ENCODE data around the gene REXO4. TPM values are rescaled to one million over a fixed set of nuclear protein-coding genes. Genes with fewer than 3 reads are reported as not detected.

REXO4 gene
- total and polyA plus RNA-seq, 11 donors, result 9.6 to 30.6 (median 13.7) TPM

DNA sequence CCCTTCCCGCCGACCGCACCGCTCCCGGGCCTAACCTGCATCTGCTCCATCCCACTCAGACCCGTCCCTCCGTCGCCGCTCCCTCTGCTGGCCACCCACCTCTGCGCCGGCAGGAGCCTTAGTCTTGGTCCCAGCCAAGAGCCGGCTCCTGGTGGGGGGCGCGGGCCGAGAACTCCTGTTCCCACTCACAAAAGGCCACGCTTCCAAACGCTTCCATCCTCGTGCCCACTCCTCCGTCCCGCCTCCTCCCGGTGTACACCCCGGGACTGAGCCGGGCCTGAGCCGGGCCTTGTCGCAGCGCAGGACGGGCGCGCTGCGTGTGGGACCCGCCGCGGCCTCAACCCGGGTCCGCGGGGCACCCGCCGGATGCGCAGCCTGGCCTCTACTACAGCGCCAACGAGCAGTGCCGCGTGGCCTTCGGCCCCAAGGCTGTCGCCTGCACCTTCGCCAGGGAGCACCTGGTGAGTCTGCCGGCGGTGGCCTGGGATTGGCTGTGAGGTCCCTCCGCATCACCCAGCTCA is 11.9 kb upstream of the REXO4 start:
- no peak for TF ChIP-seq POLR2A (IDR thresholded peaks at IDR 0.05)
- TF ChIP-seq, protein P1, sequence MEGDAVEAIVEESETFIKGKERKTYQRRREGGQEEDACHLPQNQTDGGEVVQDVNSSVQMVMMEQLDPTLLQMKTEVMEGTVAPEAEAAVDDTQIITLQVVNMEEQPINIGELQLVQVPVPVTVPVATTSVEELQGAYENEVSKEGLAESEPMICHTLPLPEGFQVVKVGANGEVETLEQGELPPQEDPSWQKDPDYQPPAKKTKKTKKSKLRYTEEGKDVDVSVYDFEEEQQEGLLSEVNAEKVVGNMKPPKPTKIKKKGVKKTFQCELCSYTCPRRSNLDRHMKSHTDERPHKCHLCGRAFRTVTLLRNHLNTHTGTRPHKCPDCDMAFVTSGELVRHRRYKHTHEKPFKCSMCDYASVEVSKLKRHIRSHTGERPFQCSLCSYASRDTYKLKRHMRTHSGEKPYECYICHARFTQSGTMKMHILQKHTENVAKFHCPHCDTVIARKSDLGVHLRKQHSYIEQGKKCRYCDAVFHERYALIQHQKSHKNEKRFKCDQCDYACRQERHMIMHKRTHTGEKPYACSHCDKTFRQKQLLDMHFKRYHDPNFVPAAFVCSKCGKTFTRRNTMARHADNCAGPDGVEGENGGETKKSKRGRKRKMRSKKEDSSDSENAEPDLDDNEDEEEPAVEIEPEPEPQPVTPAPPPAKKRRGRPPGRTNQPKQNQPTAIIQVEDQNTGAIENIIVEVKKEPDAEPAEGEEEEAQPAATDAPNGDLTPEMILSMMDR (IDR thresholded peaks at IDR 0.05), result peak in 9 of 12 donors; percentile 8 to 41 (median 20)
- Histone ChIP-seq H3K4me1 (peaks cover 0 to 16% (median 0%) of the 10 kb centered on the region in 12 donors), H3K9me3 (no peaks in the 10 kb centered on the region), H3K27ac (no peak overlapping the region), H3K4me3 (no peak overlapping the region), H3K36me3 (no peaks in the 10 kb centered on the region), H3K27me3 (peaks cover 0 to 42% (median 27%) of the 10 kb centered on the region in 9 donors)
- intact Hi-C loops (cut with DNase I), result no loop called here
- 9 to 24% (median 19%) methylated on average over 22 to 49 of the region's 49 CpGs for WGBS, 4 donors
- DNase-seq, result peak in 2 of 5 donors; percentile 26 to 33
- ATAC-seq, result peak in 3 of 4 donors; percentile 35 to 75 (median 44)

DNA sequence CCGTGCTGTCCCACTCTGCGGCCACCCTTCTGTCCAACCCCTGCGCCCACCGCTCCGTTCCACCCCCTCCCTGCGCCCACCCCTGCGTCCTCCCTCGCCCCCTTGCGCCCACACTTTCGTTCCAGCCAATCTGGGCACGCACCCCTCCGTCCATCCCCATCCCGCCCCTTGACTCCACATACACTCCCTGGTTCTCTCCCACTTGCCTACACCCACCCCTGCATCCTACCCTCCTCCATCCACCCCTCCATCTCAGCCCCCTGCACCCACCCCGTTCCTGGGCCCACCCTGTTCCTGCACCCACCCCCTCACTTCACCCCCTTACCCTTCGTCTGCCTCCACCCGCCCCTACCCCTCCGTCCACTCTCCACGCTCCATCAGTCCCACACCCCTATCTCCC is 11.4 kb upstream of the REXO4 start:
- ATAC-seq, result no peak
- 4 to 8% (median 7%) methylated on average over 17 to 18 of the region's 18 CpGs for WGBS, 4 donors

DNA sequence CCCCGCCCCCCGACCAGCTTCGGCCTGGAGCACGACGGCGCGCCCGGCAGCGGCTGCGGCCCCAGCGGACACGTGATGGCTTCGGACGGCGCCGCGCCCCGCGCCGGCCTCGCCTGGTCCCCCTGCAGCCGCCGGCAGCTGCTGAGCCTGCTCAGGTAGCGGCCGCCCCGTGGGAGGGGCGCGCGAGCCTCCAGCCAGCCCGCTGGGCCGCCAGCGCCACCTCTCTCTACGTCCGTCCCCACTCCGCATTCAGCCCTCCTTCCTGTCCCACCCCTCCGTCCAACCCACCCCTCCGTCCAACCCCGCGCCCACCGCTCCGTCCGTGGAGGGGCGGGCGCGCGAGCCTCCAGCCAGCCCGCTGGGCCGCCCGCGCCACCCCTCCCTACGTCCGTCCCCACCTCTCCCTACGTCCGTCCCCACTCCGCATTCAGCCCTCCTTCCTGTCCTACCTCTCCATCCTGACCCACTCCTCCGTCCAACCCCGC is 10.8 kb upstream of the REXO4 start:
- Histone ChIP-seq H3K36me3 (no peaks in the 10 kb centered on the region), H3K27me3 (peaks cover 0 to 42% (median 27%) of the 10 kb centered on the region in 9 donors), H3K9me3 (no peaks in the 10 kb centered on the region), H3K4me3 (peak overlapping the region in 8 of 12 donors; percentile 17 to 40 (median 30)), H3K4me1 (peaks cover 0 to 16% (median 0%) of the 10 kb centered on the region in 12 donors), H3K27ac (no peak overlapping the region)
- TF ChIP-seq, protein P1 (IDR thresholded peaks at IDR 0.05), result no peak
- no peak for TF ChIP-seq POLR2A (IDR thresholded peaks at IDR 0.05)
- no peak for DNase-seq
- intact Hi-C loops (cut with DNase I), result no loop called here
- peak in 2 of 4 donors; percentile 14 to 41 for ATAC-seq
- 1 to 2% (median 1%) methylated on average over 22 to 57 of the region's 57 CpGs for WGBS, 4 donors

More for the DNA sequence above, 11.4 kb upstream of the REXO4 start:
- intact Hi-C loops (cut with DNase I), result no loop called here
- no peak overlapping the region for H3K27ac ChIP-seq
- H3K36me3 ChIP-seq, result no peaks in the 10 kb centered on the region
- TF ChIP-seq, protein P1 (IDR thresholded peaks at IDR 0.05), result no peak
- no peak for TF ChIP-seq POLR2A (IDR thresholded peaks at IDR 0.05)
- H3K27me3 ChIP-seq, result peaks cover 0 to 42% (median 27%) of the 10 kb centered on the region in 9 donors
- no peak for DNase-seq
- peaks cover 0 to 16% (median 0%) of the 10 kb centered on the region in 12 donors for H3K4me1 ChIP-seq
- H3K4me3 ChIP-seq, result no peak overlapping the region
- H3K9me3 ChIP-seq, result no peaks in the 10 kb centered on the region

DNA sequence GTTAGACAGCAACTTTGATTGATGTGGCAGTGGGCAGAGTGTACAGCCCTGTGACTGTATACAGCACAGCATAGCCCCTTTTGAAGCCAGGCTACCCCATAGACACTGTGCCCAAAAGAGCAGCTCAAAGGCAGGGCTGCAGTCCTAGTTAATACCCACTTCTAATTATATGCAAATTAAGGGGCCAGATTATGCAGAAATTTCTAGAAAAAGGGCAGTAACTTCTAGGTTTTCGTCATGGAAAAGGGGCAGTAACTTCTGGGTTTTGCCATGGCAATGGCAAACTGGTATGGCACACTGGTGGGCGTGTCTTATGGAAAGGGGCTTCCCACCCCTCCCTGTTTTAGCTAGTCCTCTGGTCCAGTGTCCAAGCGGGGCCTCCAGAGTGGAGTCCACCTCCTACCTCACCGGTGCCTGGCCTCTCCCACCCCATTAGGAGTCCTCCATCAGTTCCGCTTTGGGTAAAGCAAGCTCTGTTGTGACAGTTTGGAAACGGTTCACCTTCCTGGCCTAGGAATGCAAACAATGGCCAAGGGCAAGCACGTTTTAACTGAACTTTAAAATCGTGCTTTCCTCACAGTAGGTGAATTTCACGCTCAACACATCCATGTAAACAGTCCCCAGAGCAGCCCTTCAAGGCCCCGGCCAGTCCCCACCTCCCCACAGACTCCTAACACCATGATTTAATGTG is 10.0 kb upstream of the REXO4 start:
- Histone ChIP-seq H3K4me3 (peak overlapping the region in 1 of 12 donors; percentile 34), H3K36me3 (no peaks in the 10 kb centered on the region), H3K27me3 (peaks cover 0 to 42% (median 27%) of the 10 kb centered on the region in 9 donors), H3K27ac (no peak overlapping the region), H3K9me3 (no peaks in the 10 kb centered on the region), H3K4me1 (peaks cover 0 to 16% (median 0%) of the 10 kb centered on the region in 12 donors)
- no peak for DNase-seq
- intact Hi-C loops (cut with DNase I), result no loop called here
- TF ChIP-seq, protein P1 (IDR thresholded peaks at IDR 0.05), result no peak
- TF ChIP-seq POLR2A (IDR thresholded peaks at IDR 0.05), result no peak
- 64 to 68% (median 65%) methylated on average over 10 of the region's 10 CpGs for WGBS, 4 donors
- no peak for ATAC-seq

Data from heart left ventricle (tissue), 16 donors.